HepG2 (cell line): ENCODE results near the gene LAMB4. TPM values are rescaled to one million over a fixed set of nuclear protein-coding genes. Genes with fewer than 3 reads are reported as not detected.
A peak's percentile ranks its signal among the peaks of the same experiment; 100 is the strongest.

Experiments used
- ATAC-seq: fragments of 200-7000 bp; cut with Tn5 transposase; 3 replicates; pipeline ENCODE4 v1.9.1; 2020; ENCODE audit warnings: mild to moderate bottlenecking, moderate library complexity
- BruUV-seq: library from RNA; stranded (reverse); fragments of 400-500 nt; replicated peaks from 2 replicates; lab custom pipeline; 2021; lab: Mats Ljungman, UMichigan
- CTCF ChIA-PET: fragments of 300-600 bp; formaldehyde crosslinking; extraction: SDS; loops from one replicate; lab custom pipeline; 2021; ENCODE audit warnings: low total read pairs, inconsistent platforms, low intra/inter-chr PET ratio; lab: Yijun Ruan, JAX
- POLR2A ChIA-PET: fragments of 350-600 bp; sonication (Branson Sonifier 250); formaldehyde crosslinking; loops from one replicate; lab custom pipeline; 2020; ENCODE audit warnings: antibody characterized with exemption, inconsistent platforms; lab: Yijun Ruan, JAX
- DNase-seq: peaks from one replicate; pipeline ENCODE4 v3.0.0-alpha.2; 2015; ENCODE audit warnings: low spot score
- FAIRE-seq: peaks from 3 replicates; lab custom pipeline; 2011; peaks lifted over from hg19 to GRCh38; lab: Jason Lieb, UNC
- H2AFZ ChIP-seq: one replicate; pipeline ENCODE4 v1.6.1; 2011; ENCODE audit warnings: low read length, inconsistent platforms
- H3K27ac ChIP-seq: fragments of 300-600 bp; 3 replicates; pipeline ENCODE4 v1.8.0; 2011; ENCODE audit warnings: mixed run types, mild to moderate bottlenecking, mixed read lengths, low read length, inconsistent platforms; ENCODE audit not compliant: insufficient read depth; ENCODE audit errors: extremely low read length
- H3K27me3 ChIP-seq, 2 experiments: fragments of 200-600 bp in 1 of 2; 2 replicates in 1 of 2; 3 replicates in 1 of 2; pipeline versions ENCODE4 v1.6.0 to v1.8.0; 2011; ENCODE audit warnings: low read length in 2 of 2, mild to moderate bottlenecking in 2 of 2, moderate library complexity in 2 of 2, inconsistent platforms in 1 of 2; ENCODE audit not compliant: insufficient read depth in 2 of 2, control insufficient read depth in 1 of 2
- H3K36me3 ChIP-seq, 2 experiments: fragments of 200-600 bp in 1 of 2; replicated peaks in 1 of 2; 2 replicates in 1 of 2; 3 replicates in 1 of 2; pipeline versions ENCODE4 v1.5.1 to v1.8.0; 2011; ENCODE audit warnings: low read length in 2 of 2, inconsistent platforms in 1 of 2; ENCODE audit not compliant: insufficient read depth in 2 of 2, control insufficient read depth in 1 of 2
- H3K4me1 ChIP-seq: 2 replicates; pipeline ENCODE4 v1.5.1; 2012; ENCODE audit warnings: low read length, inconsistent platforms; ENCODE audit not compliant: insufficient read depth
- H3K4me2 ChIP-seq: 2 replicates; pipeline ENCODE4 v1.6.0; 2011; ENCODE audit warnings: low read depth, low read length, inconsistent platforms
- H3K4me3 ChIP-seq, 3 experiments: fragments of 200-600 bp in 1 of 3; sonication (generic), shearing (Covaris generic) in 1 of 3; replicated peaks in 1 of 3; 2 replicates each; pipeline ENCODE4 v1.5.1; 2011 to 2016; ENCODE audit warnings: low read length in 3 of 3, inconsistent platforms in 2 of 3, low read depth in 2 of 3, mild to moderate bottlenecking in 2 of 3, control low read depth in 1 of 3, mixed read lengths in 1 of 3; ENCODE audit not compliant: insufficient read depth in 1 of 3
- H3K79me2 ChIP-seq: one replicate; pipeline ENCODE4 v1.6.1; 2011; ENCODE audit warnings: low read length, inconsistent platforms; ENCODE audit not compliant: insufficient read depth
- H3K9ac ChIP-seq: 2 replicates; pipeline ENCODE4 v1.6.0; 2011; ENCODE audit warnings: mild to moderate bottlenecking, low read depth, low read length, inconsistent platforms; ENCODE audit not compliant: insufficient read depth
- H3K9me3 ChIP-seq: 2 replicates; pipeline ENCODE4 v1.5.1; 2012; ENCODE audit warnings: mild to moderate bottlenecking, low read length
- H4K20me1 ChIP-seq: 2 replicates; pipeline ENCODE4 v1.6.0; 2011; ENCODE audit warnings: inconsistent platforms, mild to moderate bottlenecking, low read length, moderate library complexity; ENCODE audit not compliant: insufficient read depth
- AFF4 ChIP-seq: sonication (generic); formaldehyde crosslinking; IDR thresholded peaks from 2 replicates; pipeline ENCODE4 v1.4.0; 2020; ENCODE audit warnings: missing genetic modification reagents
- BRF2 ChIP-seq: sonication (generic); formaldehyde crosslinking; IDR thresholded peaks from 2 replicates; pipeline ENCODE4 v1.8.1; 2022; ENCODE audit warnings: mild to moderate bottlenecking, missing genetic modification reagents
- CENPX ChIP-seq: sonication (generic); formaldehyde crosslinking; IDR thresholded peaks from 2 replicates; pipeline ENCODE4 v1.9.0; 2021; ENCODE audit warnings: mild to moderate bottlenecking, missing genetic modification reagents, moderate library complexity
- ESRRA ChIP-seq: sonication (generic); formaldehyde crosslinking; IDR thresholded peaks from 2 replicates; pipeline ENCODE4 v1.5.1; 2020; ENCODE audit warnings: mild to moderate bottlenecking, low read depth, missing genetic modification reagents
- KDM6A ChIP-seq: IDR thresholded peaks from 2 replicates; pipeline ENCODE4 v1.6.1; 2016; ENCODE audit warnings: low read depth
- NCOA2 ChIP-seq: sonication (generic); formaldehyde crosslinking; IDR thresholded peaks from 2 replicates; pipeline ENCODE4 v1.8.0; 2022; ENCODE audit warnings: inconsistent platforms
- NR1H2 ChIP-seq: sonication (generic); formaldehyde crosslinking; IDR thresholded peaks from 2 replicates; pipeline ENCODE4 v1.8.1; 2022; ENCODE audit warnings: low read depth, missing genetic modification reagents, borderline replicate concordance
- PCBP1 ChIP-seq: fragments of 200-400 bp; formaldehyde crosslinking; IDR thresholded peaks from 2 replicates; pipeline ENCODE4 v1.6.1; 2017; ENCODE audit warnings: mild to moderate bottlenecking, low read depth, low read length, borderline replicate concordance
- POGZ ChIP-seq: sonication (generic); formaldehyde crosslinking; IDR thresholded peaks from 2 replicates; pipeline ENCODE4 v1.4.0; 2020; ENCODE audit warnings: mild to moderate bottlenecking, missing genetic modification reagents
- SALL1 ChIP-seq: sonication (generic); formaldehyde crosslinking; IDR thresholded peaks from 2 replicates; pipeline ENCODE4 v1.8.0; 2022; ENCODE audit warnings: mild to moderate bottlenecking, missing genetic modification reagents
- SNRNP70 ChIP-seq: fragments of 200-400 bp; formaldehyde crosslinking; IDR thresholded peaks from 2 replicates; pipeline ENCODE4 v1.6.1; 2017; ENCODE audit warnings: mild to moderate bottlenecking, low read depth, low read length, moderate library complexity
- TBL1XR1 ChIP-seq: fragments of 150-350 bp; IDR thresholded peaks from 2 replicates; pipeline ENCODE4 v1.6.1; 2014; ENCODE audit warnings: borderline replicate concordance, low read length; ENCODE audit not compliant: partially characterized antibody
- ZBTB26 ChIP-seq: IDR thresholded peaks from 2 replicates; pipeline ENCODE4 v1.6.1; 2016; ENCODE audit warnings: missing compliant biosample characterization, missing genetic modification reagents, borderline replicate concordance
- ZFP90 ChIP-seq: sonication (generic); formaldehyde crosslinking; IDR thresholded peaks from 2 replicates; pipeline ENCODE4 v1.8.0; 2022; ENCODE audit warnings: missing genetic modification reagents, mild to moderate bottlenecking, inconsistent platforms, borderline replicate concordance
- ZNF331 ChIP-seq: sonication (generic); formaldehyde crosslinking; IDR thresholded peaks from 2 replicates; pipeline ENCODE4 v1.4.0; 2020; ENCODE audit warnings: missing genetic modification reagents
- ZXDC ChIP-seq: sonication (generic); formaldehyde crosslinking; IDR thresholded peaks from 2 replicates; pipeline ENCODE4 v1.5.0; 2020; ENCODE audit warnings: mild to moderate bottlenecking, missing genetic modification reagents
- WGBS: methylation state at CpG from one replicate; pipeline ENCODE4 v1.1.6; 2017; ENCODE audit warnings: low lambda C conversion rate; 5-methylcytosine and 5-hydroxymethylcytosine counted together
- in situ Hi-C: cut with HindIII; loops from 2 replicates; pipeline ENCODE4 v1.10.0; 2017; ENCODE audit warnings: low pct_unique_long_range_greater_than_20kb; ENCODE audit not compliant: extremely low pct_ligation_motif_present
- intact Hi-C: fragments of 100-400 bp; cut with micrococcal nuclease; formaldehyde crosslinking; loops from one replicate; pipeline ENCODE4 v1.10.0; 2022; ENCODE audit not compliant: unreplicated experiment
- polyA plus RNA-seq, 8 experiments: library from polyadenylated mRNA; depleted of rRNA in 3 of 8; stranded (reverse) in 7 of 8; unstranded in 1 of 8; fragments of >200 nt; fragmentation: Illumina TruSeq in 4 of 8; extraction: Trizol in 4 of 8; gene quantifications; 2 replicates each; pipeline versions ENCODE4 v1.2.1 to v1.2.3, GENCODE V29; 2011 to 2016; ENCODE audit warnings: low read depth in 4 of 8, missing spikeins in 1 of 8, mixed read lengths in 1 of 8; ENCODE audit not compliant: insufficient read depth in 1 of 8
- total RNA-seq, 5 experiments: library from RNA; depleted of rRNA; stranded (reverse); fragments of >200 nt; fragmentation: Illumina TruSeq; extraction: Trizol; gene quantifications; 2 replicates each; pipeline ENCODE4 v1.2.3, GENCODE V29; 2016; ENCODE audit warnings: low read depth in 1 of 5

Gene LAMB4
- total and polyA plus RNA-seq, 2 of the 13 experiments (the other 11 are each of a cell fraction or from before 2014, with no cell fraction given): 0.05 TPM; not detected in 1

GRCh38 chr7:108034586-108034985, 95.6 kb downstream of the LAMB4 start:
- intact Hi-C loops (no loop called here), in situ Hi-C loops (no loop called here)
- ChIA-PET CTCF (no interaction called here), POLR2A (interaction anchor here (1.0 kb wide), 1 partner anchor 32 kb away, joined by 3 read pairs; the partner anchor contains the start of gene LAMB1)
- DNase-seq (peak; percentile 93), FAIRE-seq (peak; percentile 82), ATAC-seq (peak; percentile 100)
- no peaks in the 10 kb centered on the region for H4K20me1 ChIP-seq
- peak overlapping the region in 1 of 3 experiments; percentile 4; a peak in 1 of 6 replicates for H3K4me3 ChIP-seq
- peak overlapping the region; percentile 64 for H3K4me2 ChIP-seq
- H3K79me2 ChIP-seq: no peaks in the 10 kb centered on the region
- H3K9me3 ChIP-seq: no peaks in the 10 kb centered on the region
- 0% methylated on average over 2 of the region's 2 CpGs for WGBS
- no TSS peak for BruUV-seq
- H3K4me1 ChIP-seq: peaks cover 52% of the 10 kb centered on the region
- H2AFZ ChIP-seq: no peak overlapping the region
- no peak overlapping the region for H3K9ac ChIP-seq
- H3K27me3 ChIP-seq: 0 out of 5 replicates have a peak, but pooled peaks cover 0 to 2% of the 10 kb centered on the region in 2 experiments
- no peaks in the 10 kb centered on the region for H3K36me3 ChIP-seq
- peak overlapping the region; percentile 40 for H3K27ac ChIP-seq
- no peak for TF ChIP-seq ZBTB26 (CRISPR knock-in tag)
- no peak for TF ChIP-seq ZFP90
- TF ChIP-seq KDM6A (CRISPR knock-in tag): peak; percentile 75; the same call in 1 of the 2 replicates
- peak; percentile 41 for TF ChIP-seq TBL1XR1
- TF ChIP-seq ZXDC: no peak
- TF ChIP-seq ESRRA: 0 out of 2 replicates have a peak, but pooled peaks have one; percentile 34
- peak; percentile 63; the same call in 1 of the 2 replicates for TF ChIP-seq SALL1 (CRISPR knock-in tag)
- no peak for TF ChIP-seq SNRNP70
- no peak for TF ChIP-seq CENPX (CRISPR knock-in tag)
- no peak; the same call in 1 of the 2 replicates for TF ChIP-seq BRF2
- TF ChIP-seq PCBP1: no peak
- TF ChIP-seq ZNF331: peak; percentile 66
- no peak for TF ChIP-seq NR1H2 (CRISPR knock-in tag)
- peak; percentile 94 for TF ChIP-seq NCOA2
- no peak for TF ChIP-seq AFF4 (CRISPR knock-in tag)
- TF ChIP-seq POGZ (CRISPR knock-in tag): 0 out of 2 replicates have a peak, but pooled peaks have one; percentile 22
